ENCODE measurements around the gene PARP2. TPM values are rescaled to one million over a fixed set of nuclear protein-coding genes. Genes with fewer than 3 reads are reported as not detected.

The PARP2 gene
- total RNA-seq, 2 donors from 2014 or later, result 10.7 to 23.1 TPM

DNA sequence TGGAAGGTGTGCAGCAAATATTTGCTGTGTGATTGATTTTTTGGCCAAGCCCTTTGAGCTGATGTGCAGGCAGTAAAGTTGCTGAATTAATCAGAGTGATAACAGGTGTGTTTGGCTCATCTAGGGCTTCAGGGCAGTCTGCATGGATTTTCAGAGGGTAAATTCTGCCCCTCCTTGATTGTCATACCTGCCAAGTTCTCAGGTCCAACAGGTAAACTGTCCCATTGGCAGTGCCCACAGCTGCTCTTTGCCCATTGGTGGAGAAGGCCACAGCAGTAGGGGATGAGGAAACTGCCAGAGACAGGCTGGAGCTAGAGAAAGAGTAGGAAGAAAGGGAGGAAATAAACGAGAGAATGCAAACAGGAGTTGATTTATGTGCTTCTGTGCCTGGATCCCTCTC, 36.3 kb downstream of the PARP2 start:
- H3K4me1 ChIP-seq (replicated peaks), result no peaks in the 10 kb centered on the region
- H3K27ac ChIP-seq, result no peak overlapping the region
- no peaks in the 10 kb centered on the region for H3K27me3 ChIP-seq (replicated peaks; ENCODE audit: insufficient read depth)
- no peak overlapping the region for H3K4me3 ChIP-seq
- TF ChIP-seq POLR2AphosphoS5 (IDR thresholded peaks at IDR 0.05) (no peak), POLR2A (IDR thresholded peaks at IDR 0.05) (no peak)
- TF ChIP-seq, protein P1, sequence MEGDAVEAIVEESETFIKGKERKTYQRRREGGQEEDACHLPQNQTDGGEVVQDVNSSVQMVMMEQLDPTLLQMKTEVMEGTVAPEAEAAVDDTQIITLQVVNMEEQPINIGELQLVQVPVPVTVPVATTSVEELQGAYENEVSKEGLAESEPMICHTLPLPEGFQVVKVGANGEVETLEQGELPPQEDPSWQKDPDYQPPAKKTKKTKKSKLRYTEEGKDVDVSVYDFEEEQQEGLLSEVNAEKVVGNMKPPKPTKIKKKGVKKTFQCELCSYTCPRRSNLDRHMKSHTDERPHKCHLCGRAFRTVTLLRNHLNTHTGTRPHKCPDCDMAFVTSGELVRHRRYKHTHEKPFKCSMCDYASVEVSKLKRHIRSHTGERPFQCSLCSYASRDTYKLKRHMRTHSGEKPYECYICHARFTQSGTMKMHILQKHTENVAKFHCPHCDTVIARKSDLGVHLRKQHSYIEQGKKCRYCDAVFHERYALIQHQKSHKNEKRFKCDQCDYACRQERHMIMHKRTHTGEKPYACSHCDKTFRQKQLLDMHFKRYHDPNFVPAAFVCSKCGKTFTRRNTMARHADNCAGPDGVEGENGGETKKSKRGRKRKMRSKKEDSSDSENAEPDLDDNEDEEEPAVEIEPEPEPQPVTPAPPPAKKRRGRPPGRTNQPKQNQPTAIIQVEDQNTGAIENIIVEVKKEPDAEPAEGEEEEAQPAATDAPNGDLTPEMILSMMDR (IDR thresholded peaks at IDR 0.05), result no peak
- intact Hi-C loops (cut with DNase I), result no loop called here
- DNase-seq (ENCODE audit: low spot score), result no peak
- no peaks in the 10 kb centered on the region for H3K9me3 ChIP-seq
- WGBS, result 43% methylated on average over 1 of the region's 1 CpG
- peaks cover 33 to 69% of the 10 kb centered on the region in 2 donors for H3K36me3 ChIP-seq

DNA sequence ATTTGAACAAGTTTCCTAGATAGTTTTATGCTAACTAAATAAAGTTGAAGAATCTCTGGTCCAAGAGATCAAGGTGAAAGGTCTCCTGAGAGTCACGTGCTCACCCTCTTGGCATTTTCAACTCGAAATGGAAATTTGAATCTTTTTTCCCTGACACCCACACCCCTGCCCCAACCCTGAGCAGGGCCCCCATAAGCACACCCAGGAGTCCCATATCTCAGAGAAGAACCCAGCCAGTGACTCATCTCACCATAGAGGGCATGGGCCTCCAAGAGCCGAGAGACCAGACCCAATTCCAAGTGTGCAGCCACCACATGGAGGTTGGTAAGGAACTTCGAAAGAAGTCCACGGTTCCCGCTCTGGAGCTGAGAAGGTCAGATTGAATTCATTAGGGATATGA, 37.2 kb downstream of the PARP2 start:
- intact Hi-C loops (cut with DNase I), result no loop called here
- Histone ChIP-seq H3K4me3 (no peak overlapping the region), H3K27me3 (replicated peaks; ENCODE audit: insufficient read depth) (no peaks in the 10 kb centered on the region), H3K27ac (no peak overlapping the region), H3K4me1 (replicated peaks) (no peaks in the 10 kb centered on the region), H3K9me3 (no peaks in the 10 kb centered on the region), H3K36me3 (peaks cover 34 to 74% of the 10 kb centered on the region in 2 donors)
- DNase-seq (ENCODE audit: low spot score), result no peak
- no peak for TF ChIP-seq POLR2A (IDR thresholded peaks at IDR 0.05)
- TF ChIP-seq POLR2AphosphoS5 (IDR thresholded peaks at IDR 0.05), result no peak
- TF ChIP-seq, protein P1 (IDR thresholded peaks at IDR 0.05), result no peak
- WGBS, result 84% methylated on average over 6 of the region's 6 CpGs

DNA sequence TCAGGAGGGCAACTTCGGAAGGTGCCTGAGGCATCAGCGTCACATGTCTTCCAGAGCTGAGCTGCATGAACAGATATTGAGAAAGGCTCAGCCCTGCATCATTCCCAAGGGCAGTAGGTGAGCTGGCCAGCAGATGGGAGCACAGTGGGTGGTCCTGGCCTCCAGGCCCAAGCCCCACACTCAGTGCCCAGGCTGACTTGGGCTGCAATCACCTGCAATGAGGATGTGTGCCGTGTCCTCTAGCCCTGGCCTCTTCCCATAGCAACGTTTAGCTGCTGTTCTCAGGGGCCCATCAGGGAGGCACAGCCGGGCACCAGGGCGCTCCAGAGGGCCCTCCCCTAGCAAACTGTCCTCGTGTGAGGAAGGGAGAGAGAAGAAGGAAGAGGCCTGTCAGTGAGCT, 37.9 kb downstream of the PARP2 start:
- Histone ChIP-seq H3K27me3 (replicated peaks; ENCODE audit: insufficient read depth) (no peaks in the 10 kb centered on the region), H3K9me3 (no peaks in the 10 kb centered on the region), H3K4me3 (no peak overlapping the region), H3K27ac (no peak overlapping the region), H3K36me3 (peaks cover 31 to 81% of the 10 kb centered on the region in 2 donors), H3K4me1 (replicated peaks) (no peaks in the 10 kb centered on the region)
- TF ChIP-seq, protein P1 (IDR thresholded peaks at IDR 0.05), result no peak
- no peak for TF ChIP-seq POLR2AphosphoS5 (IDR thresholded peaks at IDR 0.05)
- TF ChIP-seq POLR2A (IDR thresholded peaks at IDR 0.05), result no peak
- 80% methylated on average over 7 of the region's 7 CpGs for WGBS
- DNase-seq (ENCODE audit: low spot score), result no peak
- intact Hi-C loops (cut with DNase I), result no loop called here

DNA sequence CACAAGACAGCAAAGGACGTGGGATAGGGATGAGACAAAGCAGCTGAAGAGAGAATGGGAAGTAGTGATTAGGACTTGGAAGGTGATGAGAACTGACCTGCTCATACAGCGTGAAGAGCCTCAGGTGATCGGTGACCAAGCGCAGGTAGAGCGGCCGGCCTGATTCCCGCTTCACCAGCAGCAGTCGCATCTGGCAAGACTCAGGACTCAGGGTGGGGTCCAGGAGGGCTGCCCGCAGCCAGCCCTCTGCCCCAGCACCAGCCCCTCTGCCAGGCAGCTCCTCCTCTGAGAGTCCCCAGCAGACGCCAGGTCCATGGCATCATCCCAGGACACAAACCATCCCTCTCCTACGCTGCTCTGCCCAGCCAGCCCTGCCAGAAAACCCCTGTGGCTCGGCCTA, 39.1 kb downstream of the PARP2 start:
- no peak for DNase-seq (ENCODE audit: low spot score)
- H3K4me3 ChIP-seq, result no peak overlapping the region
- 89% methylated on average over 12 of the region's 12 CpGs for WGBS
- no peaks in the 10 kb centered on the region for H3K27me3 ChIP-seq (replicated peaks; ENCODE audit: insufficient read depth)
- H3K4me1 ChIP-seq (replicated peaks), result no peaks in the 10 kb centered on the region
- intact Hi-C loops (cut with DNase I), result no loop called here
- no peaks in the 10 kb centered on the region for H3K9me3 ChIP-seq
- H3K27ac ChIP-seq, result no peak overlapping the region
- H3K36me3 ChIP-seq, result peaks cover 35 to 82% of the 10 kb centered on the region in 2 donors
- TF ChIP-seq, protein P1 (IDR thresholded peaks at IDR 0.05), result no peak
- no peak for TF ChIP-seq POLR2AphosphoS5 (IDR thresholded peaks at IDR 0.05)

DNA sequence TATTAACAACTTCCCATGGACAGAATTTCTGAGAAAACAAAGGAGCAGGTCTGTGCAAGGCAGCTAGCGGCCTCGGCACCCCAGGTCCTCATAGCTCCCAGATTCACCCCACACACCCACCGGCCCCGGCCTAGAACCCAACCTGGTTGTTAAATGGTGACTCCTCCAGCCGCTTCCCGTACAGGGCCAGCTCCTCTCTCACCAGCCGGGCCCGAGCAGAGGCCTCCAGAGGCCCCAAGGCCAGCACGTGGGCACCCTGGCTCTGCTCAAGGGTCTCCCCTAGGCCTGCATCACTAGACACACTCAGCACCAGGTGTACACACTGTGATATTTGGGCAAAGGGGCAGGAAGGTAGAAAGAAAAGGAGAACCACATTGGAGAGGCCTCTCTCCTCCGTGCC, 39.6 kb downstream of the PARP2 start:
- 95% methylated on average over 10 of the region's 10 CpGs for WGBS
- H3K9me3 ChIP-seq, result no peaks in the 10 kb centered on the region
- intact Hi-C loops (cut with DNase I), result no loop called here
- no peaks in the 10 kb centered on the region for H3K27me3 ChIP-seq (replicated peaks; ENCODE audit: insufficient read depth)
- H3K27ac ChIP-seq, result no peak overlapping the region
- no peak overlapping the region for H3K4me3 ChIP-seq
- no peak for DNase-seq (ENCODE audit: low spot score)
- TF ChIP-seq POLR2AphosphoS5 (IDR thresholded peaks at IDR 0.05) (no peak), POLR2A (IDR thresholded peaks at IDR 0.05) (no peak)
- TF ChIP-seq, protein P1 (IDR thresholded peaks at IDR 0.05), result no peak
- peaks cover 33 to 77% of the 10 kb centered on the region in 2 donors for H3K36me3 ChIP-seq
- H3K4me1 ChIP-seq (replicated peaks), result no peaks in the 10 kb centered on the region

Data from prostate gland (tissue), 2 donors.